OCI-M2 (cell line): Measurements from ENCODE around the gene SEMA5A.

Experiments used
- DNase-seq: peaks from one replicate; lab custom pipeline; 2025; ENCODE audit not compliant: unreplicated experiment; lab: John Stamatoyannopoulos, UW

Gene SEMA5A, protein sequence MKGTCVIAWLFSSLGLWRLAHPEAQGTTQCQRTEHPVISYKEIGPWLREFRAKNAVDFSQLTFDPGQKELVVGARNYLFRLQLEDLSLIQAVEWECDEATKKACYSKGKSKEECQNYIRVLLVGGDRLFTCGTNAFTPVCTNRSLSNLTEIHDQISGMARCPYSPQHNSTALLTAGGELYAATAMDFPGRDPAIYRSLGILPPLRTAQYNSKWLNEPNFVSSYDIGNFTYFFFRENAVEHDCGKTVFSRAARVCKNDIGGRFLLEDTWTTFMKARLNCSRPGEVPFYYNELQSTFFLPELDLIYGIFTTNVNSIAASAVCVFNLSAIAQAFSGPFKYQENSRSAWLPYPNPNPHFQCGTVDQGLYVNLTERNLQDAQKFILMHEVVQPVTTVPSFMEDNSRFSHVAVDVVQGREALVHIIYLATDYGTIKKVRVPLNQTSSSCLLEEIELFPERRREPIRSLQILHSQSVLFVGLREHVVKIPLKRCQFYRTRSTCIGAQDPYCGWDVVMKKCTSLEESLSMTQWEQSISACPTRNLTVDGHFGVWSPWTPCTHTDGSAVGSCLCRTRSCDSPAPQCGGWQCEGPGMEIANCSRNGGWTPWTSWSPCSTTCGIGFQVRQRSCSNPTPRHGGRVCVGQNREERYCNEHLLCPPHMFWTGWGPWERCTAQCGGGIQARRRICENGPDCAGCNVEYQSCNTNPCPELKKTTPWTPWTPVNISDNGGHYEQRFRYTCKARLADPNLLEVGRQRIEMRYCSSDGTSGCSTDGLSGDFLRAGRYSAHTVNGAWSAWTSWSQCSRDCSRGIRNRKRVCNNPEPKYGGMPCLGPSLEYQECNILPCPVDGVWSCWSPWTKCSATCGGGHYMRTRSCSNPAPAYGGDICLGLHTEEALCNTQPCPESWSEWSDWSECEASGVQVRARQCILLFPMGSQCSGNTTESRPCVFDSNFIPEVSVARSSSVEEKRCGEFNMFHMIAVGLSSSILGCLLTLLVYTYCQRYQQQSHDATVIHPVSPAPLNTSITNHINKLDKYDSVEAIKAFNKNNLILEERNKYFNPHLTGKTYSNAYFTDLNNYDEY

DNA sequence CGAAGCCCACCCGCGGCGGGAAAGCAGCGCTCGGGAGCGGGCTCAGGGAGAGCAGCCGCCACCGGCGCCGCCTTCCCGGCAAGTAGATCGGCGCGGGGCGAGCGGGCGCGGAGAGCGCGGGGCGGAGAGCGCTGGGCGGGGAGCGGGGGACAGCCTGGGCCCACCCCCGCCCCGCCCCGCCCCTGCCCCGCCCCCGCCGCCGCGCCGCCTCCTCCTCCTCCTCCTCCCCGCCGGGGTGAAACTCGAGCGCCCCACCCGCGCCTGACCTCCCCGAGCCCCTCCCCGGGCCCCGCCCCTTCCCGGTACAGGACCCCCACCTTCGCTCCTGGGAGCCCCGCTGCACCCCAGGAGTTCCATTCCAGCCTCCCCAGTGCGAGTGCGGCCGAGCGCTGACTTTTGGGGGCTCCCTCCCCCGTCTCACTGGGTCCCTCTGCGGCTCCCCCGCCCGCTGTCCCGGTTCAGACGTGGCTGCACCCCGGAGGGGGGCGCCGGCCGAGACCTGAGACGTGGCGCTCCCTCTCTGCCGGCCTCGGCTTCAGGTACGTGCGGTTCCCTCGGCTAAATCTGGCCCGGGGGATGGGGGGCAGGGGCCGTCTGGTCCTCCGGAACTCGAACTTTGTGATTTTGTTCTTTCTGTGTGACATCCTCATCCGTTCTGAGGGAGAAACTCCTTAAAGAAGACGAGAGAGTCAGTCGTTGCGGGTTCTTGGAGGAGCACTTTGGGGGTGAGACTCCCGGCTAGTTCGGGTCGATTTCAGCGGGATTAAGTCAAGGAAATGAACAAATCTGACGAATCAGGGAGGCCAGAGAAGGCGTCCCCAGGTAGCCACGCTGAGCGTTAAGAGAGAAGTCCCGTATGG is at the start of gene SEMA5A:
TSS of gene SEMA5A (minus strand) at position 84 of the 860 bp plus-strand sequence. CDS start 166,129 bp downstream, outside the sequence.
- DNase-seq, result no peak

GRCh38 chr5:9594913-9595312 is 49.0 kb upstream of the SEMA5A start:
- DNase-seq, result no peak

DNA sequence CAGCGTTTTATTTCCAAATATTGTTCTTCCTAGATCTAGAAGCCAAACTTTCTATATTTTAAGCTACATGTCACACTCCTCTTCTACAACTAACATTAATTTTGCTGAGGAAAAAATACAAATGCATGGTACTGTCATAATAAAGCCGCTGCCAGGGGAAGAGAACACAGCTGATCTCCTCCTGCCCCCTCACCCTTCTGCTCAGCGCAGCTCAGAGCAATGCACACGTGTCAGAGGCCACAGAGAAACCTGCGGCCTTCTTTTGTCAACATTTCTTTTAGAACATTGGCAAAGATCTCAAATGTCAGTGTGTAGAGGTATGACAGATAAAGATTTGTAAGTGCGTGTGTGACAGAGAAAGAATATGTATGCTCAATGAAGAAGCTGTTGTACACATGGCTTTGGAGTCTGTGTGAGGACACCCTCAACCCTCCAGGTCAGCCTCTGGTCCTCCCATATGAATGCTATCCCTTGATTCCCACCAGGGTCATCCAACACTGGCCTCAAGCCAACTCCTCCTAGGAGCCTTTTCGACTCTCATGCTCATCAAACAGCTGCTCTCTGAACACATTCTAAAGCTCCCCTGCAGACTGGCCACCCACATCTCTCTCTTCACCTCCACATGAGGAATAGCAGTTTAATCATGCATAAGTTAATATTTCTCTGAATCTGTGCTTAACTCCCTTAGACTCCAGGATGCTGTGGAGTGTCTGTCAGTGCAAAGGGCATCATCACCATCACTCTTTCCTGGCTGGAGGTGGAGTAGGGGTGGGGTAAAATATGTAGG is 43.4 kb upstream of the SEMA5A start:
- DNase-seq, result no peak

- DNase-seq, result no peak
Measured at GRCh38 chr5:9588254-9588653, 42.4 kb upstream of the SEMA5A start.

GRCh38 chr5:9587135-9587534 is 41.3 kb upstream of the SEMA5A start:
- no peak for DNase-seq

GRCh38 chr5:9582406-9582805 is 36.5 kb upstream of the SEMA5A start:
- DNase-seq, result no peak

DNA sequence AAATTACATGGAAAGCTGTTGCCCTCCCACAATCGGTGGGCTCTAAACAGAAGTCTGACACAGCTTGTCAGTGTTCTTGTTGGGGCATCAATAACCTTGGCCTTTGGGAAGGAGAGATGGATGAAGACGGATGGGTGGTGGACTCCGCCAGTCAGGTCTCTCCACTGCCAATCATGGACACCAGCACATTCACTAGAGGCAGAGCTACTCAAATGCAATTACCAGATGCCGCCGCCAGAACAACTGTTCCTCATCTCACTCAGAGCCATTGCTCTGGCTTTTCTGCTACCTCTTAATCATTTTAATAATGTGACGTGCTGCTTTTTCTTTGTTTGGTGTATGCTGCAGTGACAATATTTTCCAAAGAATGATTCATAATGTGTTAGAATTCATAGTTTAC is 27.9 kb upstream of the SEMA5A start:
- no peak for DNase-seq

DNA sequence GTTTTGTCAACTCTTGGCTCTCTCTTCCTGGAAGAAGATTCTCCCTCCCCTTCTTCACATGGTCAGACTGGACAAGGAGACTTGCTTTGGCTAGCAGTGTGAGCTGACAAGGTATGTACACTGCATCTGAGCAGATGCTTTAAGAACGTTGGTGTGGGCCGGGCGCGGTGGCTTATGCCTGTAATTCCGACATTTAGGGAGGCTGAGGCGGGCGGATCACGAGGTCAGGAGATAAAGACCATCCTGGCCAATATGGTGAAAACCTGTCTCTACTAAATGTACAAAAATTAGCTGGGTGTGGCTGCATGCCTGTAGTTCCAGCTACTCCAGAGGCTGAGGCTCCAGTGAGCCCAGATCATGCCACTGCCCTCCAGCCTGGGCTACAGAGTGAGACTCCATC is 26.4 kb upstream of the SEMA5A start:
- no peak for DNase-seq

DNA sequence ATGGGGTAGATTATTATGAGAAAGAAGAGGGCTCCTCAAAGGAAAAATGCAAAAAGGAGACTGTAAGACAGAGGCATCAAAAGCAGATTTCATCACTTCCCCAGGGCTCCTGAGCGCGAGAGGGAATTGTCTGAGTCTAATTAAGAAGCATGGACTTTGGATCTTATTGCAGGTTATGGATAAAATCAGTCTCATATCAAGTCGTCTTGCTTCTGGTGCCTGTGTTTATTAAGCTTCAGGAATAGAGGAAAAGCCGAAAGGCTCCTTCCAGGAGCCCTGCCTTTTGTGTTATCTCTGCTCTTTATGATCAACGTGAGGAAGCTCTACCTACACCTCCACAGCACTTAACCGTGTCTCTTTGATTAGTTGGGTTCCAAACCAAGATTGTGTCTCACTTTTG is 25.0 kb upstream of the SEMA5A start:
- no peak for DNase-seq

DNA sequence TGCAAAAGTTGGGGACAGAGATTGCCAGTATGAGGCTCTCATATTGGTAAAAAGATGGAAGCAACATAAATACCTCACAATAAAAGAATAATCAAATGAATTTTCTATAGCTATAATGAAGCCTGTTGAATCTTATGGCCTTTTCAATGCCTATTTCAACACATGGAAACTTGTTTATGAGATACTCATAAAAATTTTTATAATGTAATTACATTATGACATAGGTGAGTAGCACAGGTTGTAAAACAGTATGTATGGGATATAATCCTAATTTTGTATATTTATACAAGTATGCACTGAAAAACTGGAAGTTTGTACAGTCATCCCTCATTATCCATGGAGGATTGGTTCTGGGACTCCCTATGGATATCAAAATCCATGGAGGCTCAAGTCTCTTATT is 21.2 kb upstream of the SEMA5A start:
- DNase-seq, result no peak

GRCh38 chr5:9564752-9565151 is 18.9 kb upstream of the SEMA5A start:
- DNase-seq, result no peak

DNA sequence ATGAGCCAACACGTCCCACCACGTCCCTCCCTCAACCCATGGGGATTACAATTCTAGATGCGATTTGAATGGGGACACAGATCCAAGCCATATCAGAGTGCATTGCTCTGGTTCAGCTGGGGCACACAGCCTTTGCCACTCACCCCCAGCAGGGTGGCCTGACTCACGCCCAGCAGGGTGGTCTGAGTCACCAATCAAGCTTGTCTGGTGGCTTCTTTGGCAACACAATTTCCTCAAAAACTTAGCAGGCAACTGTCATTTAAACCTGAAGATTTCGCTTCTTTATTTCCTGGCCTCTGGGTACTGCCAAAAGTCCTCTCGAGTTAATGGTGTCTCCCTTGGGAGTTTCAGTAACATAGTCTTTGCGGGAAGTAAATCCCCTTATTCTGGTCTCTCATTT is 16.3 kb upstream of the SEMA5A start:
- no peak for DNase-seq

GRCh38 chr5:9559965-9560364 is 14.1 kb upstream of the SEMA5A start:
- no peak for DNase-seq

DNA sequence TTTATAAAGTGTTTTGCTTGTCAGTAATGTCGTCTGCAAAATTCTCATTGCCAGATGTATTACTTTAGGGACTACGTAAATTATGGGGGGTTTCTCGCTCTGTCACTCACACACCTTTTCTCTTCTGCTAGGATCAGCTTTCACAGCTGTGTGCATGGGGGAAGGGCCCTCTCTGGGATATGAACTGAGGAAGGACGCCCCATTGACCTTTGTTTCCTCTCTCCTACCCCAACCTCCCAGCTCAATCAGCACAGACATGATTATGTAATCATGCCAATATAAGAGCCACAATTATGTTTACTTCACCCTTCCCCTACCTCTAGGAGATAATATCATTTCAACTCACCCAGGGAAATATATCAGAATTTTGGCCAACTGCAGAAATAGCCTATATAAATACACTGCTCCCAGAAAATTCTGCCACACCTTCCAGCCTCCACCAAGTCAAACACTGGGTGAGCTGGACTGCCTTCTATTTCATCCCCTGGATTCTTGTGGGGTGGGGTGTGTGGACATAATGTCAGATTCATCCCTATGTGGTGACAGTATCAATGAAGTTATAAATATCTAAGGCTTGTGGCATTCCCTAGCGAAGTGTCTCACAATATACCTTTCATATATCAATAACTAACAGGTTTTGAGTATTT is 12.6 kb upstream of the SEMA5A start:
- DNase-seq, result no peak

GRCh38 chr5:9557696-9558095 is 11.8 kb upstream of the SEMA5A start:
- DNase-seq, result no peak

DNA sequence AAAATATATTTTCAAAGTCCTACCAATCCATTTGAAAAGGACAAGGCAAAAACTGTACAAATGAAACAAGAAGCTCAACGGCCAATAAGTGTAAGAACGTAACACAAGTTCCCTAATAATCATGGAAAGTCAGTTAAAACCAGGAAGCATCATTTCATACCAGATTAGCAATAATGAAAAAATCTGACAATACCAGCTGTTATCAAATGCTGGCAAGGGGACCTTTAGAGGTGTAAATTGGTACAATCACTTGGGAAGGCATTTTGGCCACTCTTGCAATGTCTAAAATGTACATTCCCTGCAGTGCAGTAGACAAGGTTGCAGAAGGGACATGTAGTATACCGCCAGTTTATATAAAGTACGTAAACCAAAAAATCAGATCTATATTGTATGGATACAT is 10.1 kb upstream of the SEMA5A start:
- DNase-seq, result no peak

DNA sequence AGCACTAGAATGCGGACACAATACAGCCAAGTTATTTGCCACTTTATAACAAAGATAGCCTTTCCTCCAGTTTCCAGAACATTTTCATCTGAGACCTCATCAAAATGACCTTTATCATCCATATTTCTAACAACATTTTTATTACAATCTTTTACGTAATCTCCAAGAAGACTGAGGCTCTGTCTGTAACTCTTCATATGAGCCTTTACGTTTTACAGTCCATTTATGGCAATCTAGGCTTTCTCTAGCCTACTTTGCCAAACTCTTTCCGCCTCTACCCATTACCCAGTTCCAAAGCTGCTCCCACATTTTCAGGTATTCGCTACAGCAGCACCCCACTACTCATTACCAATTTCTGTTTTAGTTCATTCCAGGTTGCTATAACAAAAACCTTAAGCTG is 8.2 kb upstream of the SEMA5A start:
- no peak for DNase-seq

GRCh38 chr5:9553561-9553960 is 7.7 kb upstream of the SEMA5A start:
- no peak for DNase-seq
